RKO (cell line): ENCODE results near the gene ADD2.
"Not testable (repeated sequence)": the region's sequence is repeated elsewhere in the genome, so short reads cannot be mapped to it uniquely, and the experiment has no call there.

ENCODE experiments used
- DNase-seq: peaks from one replicate; pipeline ENCODE4 v3.0.0-alpha.2; 2016; ENCODE audit warnings: low spot score

The ADD2 gene

DNA sequence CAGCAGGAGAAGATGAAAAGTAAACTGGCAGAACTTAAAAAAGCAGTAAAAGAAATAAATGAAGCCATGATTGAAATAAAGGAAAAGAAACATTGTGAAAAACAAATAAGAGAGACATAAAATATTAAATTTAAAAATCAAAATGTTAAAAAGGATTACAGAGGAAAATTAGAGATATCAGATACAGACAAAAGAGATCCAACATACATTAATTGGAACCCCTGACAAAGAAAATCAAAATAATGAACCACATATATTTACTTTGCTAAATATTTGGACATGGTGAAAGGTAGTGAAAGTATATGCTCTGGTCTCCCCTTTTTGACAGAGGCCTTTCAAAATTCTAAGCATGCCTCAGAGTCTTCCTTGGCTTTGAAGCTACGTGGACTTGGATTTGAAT, 134.5 kb downstream of the ADD2 start:
- no peak for DNase-seq

DNA sequence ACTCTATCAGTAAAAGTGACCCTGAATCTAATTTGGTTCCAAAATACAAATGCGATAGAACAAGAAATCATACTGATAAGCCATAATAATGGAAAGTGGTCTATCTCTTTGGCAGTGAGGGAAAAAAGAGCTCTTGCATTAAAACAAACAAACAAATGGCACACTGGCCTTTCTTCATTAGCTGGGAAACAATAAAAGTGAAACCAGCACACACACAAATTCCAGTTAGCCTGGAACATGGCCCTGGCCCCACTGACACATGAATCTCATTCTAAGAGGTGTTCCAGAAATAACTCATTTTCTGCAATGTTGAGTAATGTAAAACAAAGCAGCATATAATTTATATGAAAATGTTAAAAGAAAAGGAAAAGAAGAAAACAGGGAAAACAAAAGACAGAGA, 135.0 kb downstream of the ADD2 start:
- DNase-seq: no peak

DNA sequence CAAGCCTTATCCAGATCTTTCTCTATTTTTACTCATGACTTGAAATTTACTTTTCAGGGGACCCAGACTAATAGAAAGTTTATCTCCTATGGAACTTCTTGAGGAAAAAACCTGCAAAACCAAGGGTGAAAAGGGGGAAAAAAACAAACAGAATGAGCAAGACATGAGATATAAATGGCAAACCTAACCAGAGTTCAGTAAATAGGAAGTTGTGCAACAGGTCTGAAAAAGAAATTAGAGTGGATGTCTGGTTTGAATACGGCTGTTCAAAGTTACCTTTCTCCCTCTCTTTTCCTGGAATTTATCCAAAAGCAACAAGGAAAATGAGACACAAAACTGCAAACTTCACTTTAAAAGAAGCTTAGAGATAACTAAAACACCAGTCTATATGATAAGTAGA, 135.6 kb downstream of the ADD2 start:
- DNase-seq: no peak

DNA sequence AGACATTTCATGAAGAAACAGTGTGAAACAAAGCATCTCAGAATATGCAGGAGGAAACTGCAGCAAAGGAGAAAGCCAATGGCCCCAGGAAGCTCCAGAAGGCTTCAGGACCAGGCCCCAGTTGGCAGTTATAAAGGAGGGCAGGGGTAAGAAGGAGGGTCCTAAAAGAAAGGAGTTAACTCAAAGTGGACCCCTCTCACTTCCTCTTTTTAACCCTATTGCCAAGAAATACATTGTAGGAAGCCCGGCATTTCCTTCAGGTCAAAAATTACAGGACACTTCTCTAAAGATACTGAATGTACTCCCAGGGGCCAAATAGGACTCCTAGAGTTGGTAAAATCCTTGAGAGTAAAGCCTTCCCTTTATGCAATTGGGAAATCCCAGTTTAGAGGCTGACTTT, 137.2 kb downstream of the ADD2 start:
- no peak for DNase-seq

DNA sequence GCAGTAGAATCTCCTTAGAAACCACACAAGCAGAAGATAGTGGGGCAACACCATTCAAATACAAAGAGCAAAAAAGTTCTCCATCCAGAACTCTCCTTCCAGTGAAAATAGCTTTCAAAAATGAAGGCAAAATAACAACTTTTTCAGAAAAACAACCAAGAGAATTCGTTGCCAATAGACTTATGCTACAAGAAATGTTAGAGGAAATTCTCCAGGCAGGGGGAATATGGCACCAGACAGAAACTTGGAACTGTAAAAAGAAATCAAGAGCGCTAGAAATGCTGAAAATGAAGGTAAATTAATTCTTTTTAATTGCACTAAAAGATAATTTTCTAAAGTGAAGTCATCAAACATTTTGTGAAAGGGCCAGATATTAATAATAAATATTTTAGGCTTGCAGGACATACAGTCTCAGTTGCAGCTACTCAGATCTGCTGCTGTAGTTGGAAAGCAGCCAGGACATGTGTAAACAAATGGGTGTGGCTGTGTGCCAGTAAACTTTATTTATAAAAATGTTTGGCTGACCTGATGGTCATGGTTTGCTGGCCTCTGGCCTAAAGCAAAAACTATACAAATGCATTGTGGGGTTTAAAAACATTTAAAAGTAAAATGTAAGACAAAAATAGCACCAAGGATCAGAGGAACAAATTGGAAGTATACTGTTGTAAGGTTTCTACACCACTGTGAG, 140.6 kb downstream of the ADD2 start:
- DNase-seq: no peak

DNA sequence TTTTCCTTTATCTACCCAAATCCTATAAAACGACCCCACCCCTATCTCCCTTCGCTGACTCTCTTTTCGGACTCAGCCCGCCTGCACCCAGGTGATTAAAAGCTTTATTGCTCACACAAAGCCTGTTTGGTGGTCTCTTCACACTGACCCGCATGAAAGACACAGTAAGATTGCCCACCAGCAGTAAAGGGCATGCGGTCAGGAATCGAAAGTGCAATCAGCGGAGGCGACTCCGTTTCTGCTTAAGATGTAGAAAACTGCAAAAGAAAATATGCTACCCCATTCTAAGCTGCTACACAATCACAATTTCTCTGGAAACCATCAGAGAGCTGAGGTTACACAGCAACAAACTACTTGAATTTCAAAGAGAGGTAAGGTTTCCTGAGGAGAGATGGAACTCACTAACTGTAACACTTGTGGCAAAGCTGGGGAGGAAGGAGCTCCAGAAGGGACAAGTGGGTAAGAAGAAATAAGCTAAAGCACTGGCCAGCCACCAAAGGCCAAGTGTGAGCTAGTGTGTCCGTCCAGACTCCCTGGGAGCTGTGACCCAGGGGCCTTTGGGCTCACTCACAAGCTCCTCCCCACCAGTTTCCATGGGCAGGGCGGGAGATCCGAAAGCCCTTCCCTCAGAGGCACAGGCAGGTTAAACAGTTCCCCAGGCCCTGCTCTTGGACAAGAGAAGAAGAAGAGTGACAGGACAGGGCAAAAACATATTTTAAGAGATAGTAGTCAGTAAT, 141.6 kb downstream of the ADD2 start:
- no peak for DNase-seq

DNA sequence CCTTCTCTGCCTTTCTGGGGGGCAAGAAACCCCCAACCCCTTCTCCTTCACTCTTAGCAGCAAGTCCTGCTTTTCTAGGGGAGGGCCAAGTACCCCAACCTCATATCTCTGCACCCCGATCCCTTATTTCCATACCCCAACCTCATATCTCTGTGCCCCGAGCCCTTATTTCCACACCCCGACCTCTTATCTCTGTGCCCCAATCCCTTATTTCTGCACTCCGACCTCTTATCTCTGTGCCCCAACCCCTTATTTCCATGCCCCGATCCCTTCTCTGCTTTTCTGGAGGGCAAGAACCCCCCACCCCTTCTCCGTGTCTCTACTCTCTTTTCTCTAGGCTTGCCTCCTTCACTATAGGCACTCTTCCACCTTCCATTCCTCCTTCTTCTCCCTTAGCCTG, 146.5 kb downstream of the ADD2 start:
- not testable (repeated sequence) for DNase-seq

DNA sequence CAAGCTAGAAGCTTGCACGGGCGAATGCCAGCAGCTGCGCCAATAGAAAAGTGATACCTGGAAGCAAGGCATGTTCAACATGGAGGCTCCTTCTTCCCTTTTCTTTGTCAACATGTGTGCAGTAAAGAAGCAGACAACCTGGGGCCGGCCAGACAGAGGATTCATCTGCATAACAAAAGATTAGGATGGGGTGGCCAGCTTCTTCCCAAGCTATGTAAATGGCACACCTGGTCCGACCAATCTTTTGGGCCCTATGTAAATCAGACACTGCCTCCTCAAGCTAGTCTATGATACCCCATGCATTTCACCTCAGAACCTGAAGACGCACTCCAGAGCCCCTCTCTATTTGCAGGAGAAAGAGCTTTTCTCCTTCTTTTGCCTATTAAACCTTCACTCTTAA, 148.0 kb downstream of the ADD2 start:
- no peak for DNase-seq

DNA sequence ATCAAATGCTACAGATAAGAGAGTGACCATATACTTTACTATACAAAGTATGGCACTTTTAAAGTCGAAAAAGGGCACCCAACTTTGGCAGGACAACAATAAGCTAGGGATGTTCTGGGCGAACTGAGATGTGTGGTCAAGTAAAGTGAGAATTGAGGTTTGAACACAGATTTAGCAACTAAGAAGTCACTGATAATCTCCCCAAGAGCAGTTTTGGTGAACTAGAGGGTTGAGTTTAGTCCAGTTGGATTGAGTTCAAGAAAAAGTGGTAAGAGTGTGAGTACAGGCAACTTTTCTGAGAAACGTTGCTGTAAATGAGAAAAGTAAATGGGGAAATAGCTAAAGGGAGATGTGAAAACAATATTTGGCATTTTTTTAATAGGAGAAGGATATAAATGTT, 148.8 kb downstream of the ADD2 start:
- no peak for DNase-seq

DNA sequence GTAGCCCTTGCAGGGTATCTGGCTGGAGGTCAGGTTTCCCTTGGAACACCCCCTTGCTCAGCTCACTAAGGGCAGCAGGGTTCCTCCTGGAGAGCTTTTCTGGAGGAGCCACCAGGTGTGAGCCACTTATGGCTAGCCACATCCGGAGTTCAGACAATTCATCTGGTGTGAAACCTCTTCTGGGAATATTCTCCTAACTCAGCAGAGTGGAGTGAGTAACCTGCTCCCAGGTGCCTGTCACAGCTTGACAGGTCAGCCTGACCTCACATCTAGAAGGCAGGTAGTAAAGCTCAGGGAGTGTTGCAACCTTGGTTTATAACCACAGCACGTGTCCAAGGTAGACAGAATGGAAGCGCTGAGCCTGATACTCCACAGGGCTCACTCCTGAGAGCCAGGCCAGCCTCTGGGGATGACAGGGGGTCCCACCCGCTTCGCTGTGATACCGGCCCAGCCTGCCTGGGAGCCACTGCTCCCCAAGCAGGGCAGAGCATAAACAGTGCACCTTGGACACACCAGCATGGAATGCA, 151.8 kb downstream of the ADD2 start:
- DNase-seq: no peak

DNA sequence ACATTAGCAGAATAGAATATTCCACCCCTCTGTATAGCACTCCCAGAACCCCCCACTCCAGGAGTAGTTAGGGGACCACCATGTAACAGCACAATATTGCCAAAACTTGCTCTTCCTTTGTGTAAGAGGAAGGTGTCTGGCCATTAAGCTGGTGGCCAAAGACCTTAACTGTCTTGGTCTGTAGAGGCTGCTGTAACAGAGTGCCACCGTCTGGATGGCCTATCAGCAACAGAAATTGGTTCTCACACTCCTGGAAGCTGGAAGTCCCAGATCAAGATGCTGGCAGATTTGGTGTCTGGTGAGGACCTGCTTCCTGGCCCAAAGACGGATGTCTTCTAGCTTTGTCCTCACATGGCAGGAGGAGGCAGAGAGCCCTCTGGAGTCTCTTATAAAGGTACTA, 152.8 kb downstream of the ADD2 start:
- no peak for DNase-seq

DNA sequence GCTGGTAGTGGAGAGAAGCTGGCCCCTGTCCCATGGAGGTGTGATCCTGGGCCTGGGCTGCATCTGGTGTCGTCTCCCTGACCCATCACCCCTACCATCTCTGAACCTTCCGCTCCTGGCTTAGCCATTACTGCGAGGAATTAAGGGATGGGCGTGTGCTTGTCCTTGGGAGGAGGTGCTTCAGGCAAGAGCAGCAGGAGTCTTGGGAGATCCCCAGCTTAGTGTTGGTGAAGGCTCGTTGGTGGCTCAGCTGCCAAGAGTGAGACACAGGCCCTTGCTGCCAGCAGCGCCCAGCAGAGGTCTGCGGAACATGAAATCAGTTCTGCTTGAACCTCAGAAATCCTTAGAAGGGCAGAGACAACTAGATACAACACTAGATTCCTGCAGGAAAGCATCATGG, 154.5 kb downstream of the ADD2 start:
- DNase-seq: no peak

DNA sequence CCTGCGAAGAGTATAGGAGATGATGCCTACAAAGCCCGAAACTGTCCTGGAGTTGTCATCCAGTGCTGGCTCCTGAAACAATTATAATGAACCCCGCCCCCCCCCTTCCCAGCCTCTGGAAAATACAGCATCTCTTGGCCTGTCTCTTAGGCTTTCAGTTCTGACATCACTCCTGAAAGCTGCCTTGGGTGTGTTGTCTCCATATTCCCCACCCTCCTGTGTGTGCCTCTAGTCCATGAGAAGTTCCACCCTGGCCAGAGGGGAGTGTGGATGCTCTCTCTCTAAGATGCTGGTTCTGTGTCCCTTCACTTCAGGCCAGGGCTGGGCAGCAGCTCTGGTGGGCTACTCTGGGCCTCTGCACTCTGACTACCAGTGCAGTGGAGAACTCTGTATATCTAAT, 155.4 kb downstream of the ADD2 start:
- DNase-seq: no peak

DNA sequence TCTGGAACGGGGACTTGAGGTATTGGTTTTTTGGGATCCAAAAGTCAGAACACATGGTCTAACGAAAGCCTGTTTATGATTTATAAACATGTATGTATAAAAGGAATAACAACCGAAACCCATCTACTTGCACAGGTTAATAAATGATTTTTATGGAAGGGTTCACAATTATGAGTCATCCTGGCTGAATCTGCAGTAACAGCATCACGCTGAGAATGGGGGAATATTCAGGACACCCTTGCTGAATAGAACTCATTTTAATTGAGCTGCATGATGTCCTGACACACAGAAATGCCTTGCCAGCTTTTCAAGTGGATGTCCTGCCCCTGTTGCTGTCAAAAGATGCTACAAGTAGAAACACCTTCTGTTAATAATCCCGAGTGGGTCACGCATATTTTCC, 159.6 kb downstream of the ADD2 start:
- no peak for DNase-seq

DNA sequence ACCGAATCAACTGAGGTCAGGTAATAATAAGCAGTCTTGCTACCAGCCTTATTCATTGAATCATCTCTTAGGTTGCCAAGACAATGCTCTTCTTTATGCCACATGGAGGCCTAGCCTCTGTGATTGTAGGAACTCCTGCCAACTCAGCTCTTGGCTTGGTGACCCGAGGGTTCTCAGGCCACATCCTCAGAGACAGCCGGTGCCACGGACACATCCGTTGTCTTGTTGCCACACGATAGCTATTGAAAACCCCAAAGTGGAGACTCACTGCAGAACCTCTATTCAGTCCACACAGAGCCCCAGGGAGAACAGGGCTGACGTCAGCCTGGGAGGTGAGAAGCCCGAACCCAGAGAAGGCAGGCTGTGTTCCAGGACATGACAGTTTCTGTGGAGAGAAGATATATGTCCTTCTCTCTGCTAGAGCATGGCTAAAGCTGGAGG, 160.9 kb downstream of the ADD2 start:
- DNase-seq: no peak
